ENCODE data around the gene MRPS33.

- no peak for TF ChIP-seq POLR2A (IDR thresholded peaks at IDR 0.05; ENCODE audit: low read depth, low read length)
- TF ChIP-seq POLR2AphosphoS5 (IDR thresholded peaks at IDR 0.05; ENCODE audit: low read depth, low read length) = no peak
- no peak for TF ChIP-seq SPI1 (IDR thresholded peaks at IDR 0.05; ENCODE audit: low read depth, low read length)
- TF ChIP-seq TAF1 (IDR thresholded peaks at IDR 0.05; ENCODE audit: low read depth, low read length) = no peak
- TF ChIP-seq PAX5 (IDR thresholded peaks at IDR 0.05; ENCODE audit: insufficient read depth, low read length, severe bottlenecking) = no peak
- no peak for TF ChIP-seq POU2F2 (IDR thresholded peaks at IDR 0.05; ENCODE audit: low read depth, low read length)
These were observed 30.9 kb downstream of the MRPS33 start for GRCh38 chr7:140983802-140984201.

All from GM12891 (cell line).